Activated CD8-positive, alpha-beta memory T cell treated with anti-CD3 and anti-CD28 coated beads for 1 hour (primary cell): ENCODE data around the gene DIP2A.
A peak's percentile ranks its signal among the peaks of the same experiment; 100 is the strongest.
"Not testable (repeated sequence)": the region's sequence is repeated elsewhere in the genome, so short reads cannot be mapped to it uniquely, and the experiment has no call there.

Source experiments
- DNase-seq, 2 donors: peaks; one replicate each; pipeline ENCODE4 v3.0.0-alpha.2; 2020; ENCODE audit warnings: low read depth in 1 of 2; ENCODE audit errors: extremely low read depth in 1 of 2

Gene DIP2A

DNA sequence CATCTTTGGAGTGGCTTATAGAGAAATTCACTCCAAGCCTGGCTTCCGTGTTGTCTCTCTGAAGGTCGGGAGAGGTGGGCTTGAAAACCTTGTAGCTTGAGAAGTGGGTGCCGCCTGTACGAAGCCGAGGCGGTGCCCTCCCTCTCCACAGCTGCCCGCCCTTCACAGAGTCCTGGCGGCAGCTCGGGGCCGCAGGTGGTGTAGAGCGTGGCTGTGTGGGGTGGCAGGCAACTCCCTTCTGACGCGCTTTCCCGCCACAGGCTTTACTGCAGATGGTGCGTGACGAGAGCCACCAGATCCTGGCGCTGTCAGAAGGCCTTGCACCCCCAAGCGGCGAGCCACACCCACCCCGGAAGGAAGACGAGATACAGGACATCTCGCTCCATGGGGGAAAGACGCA is 33.1 kb upstream of the DIP2A start:
- DNase-seq = peak; percentile 52 to 59

DNA sequence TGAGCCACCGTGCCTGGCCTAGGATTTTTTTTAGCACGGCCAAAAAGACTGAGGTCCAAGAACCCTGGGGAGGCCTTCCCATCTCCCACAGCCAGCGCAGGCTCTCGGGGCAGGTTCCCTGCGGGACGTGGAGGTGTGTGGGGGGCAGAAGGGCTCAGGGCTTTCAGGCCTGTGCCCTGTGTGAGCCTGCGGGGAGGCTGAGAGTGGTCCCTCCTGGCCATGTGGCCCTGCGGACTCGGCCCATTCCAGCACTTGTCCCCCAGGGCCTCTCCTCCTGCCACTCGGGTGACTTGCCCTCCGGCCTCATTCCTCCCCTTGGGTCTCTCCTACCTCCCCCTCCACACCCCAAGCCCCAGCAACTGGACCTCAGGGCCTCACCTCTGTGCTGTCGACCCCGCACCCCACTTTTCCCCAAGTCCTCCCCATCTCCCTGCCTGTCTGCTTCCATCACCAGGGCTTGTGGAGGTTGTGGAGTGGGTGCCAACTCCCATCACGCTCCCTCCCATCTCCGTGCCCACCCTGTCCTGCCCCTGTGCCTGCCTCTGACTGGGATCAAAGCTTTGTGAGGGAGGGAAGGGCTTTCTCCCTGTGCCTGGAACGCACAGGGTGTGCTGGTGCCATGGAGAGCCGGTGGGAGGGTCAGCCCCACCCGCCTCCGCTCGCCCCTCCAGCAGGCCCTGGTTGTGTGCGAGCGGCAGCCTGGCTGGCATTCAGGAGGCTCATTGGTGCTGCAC is 32.2 kb upstream of the DIP2A start:
- no peak for DNase-seq

DNA sequence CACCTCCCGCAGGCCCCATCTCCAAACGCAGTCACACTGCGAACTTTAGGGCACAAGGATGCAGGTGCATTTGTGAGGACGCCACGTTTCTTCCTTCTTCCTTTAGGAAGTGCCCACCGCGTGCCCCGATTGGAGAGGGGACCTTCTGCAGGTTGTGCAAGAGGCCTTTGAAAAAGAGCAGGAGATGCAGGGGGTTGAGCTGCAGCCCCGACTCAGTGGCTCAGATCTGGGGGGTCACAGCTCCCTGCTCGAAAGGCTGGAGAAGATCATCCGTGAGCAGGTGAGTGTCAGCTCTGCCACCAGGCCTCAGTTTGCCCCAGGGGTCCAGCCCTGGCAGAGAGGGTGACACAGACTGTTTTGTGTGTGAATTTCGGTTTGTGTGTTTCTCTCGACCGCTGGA is 31.2 kb upstream of the DIP2A start:
- DNase-seq = no peak

DNA sequence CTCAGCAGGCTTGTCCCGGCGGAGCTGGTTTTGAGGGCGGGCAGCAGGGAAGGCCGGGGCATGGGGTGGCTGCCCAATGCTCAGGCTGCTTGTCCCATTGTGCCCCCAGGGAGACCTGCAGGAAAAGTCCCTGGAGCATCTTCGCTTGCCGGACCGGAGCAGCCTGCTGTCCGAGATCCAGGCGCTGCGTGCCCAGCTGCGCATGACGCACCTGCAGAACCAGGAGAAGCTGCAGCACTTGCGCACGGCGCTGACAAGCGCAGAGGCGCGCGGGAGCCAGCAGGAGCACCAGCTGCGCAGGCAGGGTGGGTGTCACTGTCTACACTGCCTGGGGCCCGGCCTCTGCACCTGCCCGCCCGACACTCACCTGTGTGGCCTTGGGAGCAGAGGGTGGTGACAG is 30.4 kb upstream of the DIP2A start:
- DNase-seq = no peak

DNA sequence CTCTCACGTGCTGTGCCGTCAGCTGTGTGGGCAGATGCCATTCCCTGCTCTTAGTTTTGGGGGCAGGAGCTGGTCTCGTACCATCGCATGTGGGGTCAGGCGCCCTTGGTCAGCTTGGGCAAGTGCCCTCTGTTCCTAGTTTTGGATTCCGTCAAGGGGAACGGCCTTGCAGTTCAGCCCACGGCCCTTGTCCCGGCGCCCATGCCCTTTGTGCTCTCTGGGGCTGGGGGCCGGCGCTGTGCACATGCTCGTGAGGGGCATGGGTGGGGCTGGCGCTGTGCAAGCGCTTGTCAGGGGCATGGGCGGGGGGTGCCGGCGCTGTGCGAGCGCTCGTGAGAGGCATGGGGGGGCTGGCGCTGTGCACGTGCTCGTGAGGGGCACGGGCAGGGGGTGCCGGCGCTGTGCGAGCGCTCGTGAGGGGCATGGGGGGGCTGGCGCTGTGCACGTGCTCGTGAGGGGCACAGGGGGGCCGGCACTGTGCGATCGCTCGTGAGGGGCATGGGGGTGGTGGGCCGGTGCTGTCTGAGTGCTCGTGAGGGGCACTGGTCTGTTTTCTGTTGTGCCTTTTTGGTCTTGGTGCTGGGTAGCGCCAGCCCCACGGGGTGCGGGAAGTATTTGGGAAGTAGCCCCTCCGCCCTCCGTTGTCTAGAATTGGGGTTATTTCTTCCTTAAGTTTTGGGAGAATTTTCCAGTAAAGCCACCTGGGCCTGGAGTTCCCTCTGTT is 29.5 kb upstream of the DIP2A start:
- no peak for DNase-seq

DNA sequence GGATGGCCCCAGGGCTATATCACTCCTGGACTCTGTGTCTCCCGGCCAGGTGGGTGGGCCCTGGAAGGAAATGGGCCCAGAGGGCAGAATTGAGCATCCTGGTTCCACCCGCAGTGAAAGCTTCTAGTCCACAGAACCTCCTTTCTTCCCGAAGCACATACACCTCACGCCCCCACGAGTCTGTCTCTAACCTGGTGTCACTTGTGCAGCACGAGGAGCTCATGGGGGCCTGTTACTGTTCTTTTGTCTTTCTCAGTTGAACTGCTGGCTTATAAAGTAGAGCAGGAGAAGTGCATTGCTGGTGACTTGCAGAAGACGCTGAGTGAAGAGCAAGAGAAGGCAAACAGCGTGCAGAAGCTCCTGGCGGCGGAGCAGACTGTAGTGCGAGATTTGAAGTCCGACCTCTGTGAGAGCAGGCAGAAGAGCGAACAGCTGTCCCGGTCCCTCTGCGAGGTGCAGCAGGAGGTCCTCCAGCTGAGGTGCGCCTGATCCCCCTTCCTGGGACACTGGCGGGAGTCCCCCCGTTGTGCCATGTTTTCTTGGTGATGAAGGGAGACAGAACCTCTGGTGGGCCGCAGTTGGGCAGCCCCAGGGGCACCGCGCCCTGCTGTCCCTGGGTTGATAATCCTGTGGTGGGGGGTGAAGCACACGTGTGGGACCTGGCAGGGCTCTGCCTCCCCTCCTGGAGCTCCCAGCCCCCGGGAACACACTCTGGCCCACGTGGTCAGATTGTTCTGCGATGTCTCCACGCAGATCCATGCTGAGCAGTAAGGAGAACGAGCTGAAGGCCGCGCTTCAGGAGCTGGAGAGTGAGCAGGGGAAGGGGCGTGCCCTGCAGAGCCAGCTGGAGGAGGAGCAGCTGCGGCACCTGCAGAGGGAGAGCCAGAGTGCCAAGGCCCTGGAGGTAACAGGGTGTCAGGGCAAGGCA is 28.7 kb upstream of the DIP2A start:
- DNase-seq = no peak

DNA sequence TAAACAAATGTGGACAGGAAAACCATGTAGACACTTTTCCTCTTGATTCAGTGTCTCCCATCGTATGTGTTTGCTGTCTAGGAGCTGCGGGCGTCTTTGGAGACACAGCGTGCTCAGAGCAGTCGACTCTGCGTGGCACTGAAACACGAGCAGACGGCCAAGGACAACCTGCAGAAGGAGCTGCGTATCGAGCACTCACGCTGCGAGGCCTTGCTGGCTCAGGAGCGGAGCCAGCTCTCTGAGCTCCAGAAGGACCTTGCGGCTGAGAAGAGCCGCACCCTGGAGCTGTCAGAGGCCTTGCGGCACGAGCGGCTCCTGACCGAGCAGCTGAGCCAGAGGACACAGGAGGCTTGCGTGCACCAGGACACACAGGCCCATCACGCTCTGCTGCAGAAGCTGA is 27.2 kb upstream of the DIP2A start:
- DNase-seq = no peak

DNA sequence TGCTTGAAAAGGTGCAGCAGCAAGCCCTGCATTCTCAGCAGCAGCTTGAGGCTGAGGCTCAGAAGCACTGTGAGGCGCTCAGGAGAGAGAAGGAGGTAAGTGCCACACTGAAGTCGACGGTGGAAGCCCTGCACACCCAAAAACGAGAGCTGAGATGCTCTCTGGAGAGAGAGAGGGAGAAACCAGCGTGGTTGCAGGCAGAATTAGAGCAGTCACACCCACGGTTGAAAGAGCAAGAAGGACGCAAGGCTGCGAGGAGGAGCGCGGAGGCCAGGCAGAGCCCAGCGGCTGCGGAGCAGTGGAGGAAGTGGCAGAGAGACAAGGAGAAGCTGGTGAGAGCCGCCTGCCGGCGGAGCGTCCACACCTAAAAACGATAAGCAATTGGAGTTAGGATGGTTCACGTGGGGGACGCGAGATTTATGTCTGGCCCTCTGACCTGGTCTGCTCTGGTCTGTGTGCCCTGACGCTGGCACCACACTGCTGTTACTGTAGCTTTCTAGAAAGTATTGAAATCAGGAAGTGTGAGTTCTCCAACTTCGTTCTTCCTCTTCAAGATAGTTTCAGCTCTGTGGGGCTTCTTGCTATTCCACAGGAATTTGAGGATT is 26.7 kb upstream of the DIP2A start:
- DNase-seq = no peak

DNA sequence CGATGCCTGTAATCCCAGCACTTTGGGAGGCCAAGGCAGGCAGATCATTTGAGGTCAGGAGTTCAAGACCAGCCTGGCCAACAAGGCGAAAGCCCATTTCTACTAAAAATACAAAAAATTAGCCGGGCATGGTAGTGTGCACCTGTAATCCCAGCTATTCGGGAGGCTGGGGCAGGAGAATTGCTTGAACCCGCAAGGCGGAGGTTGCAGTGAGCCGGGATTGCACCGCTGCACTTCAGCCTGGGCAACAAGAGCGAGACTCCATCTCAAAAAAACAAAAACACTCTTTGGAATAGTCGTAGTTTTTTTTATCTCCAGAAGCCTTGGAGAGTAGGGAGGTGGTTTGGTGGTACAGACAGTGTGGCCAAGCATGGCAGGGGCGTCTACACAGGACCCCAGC is 25.6 kb upstream of the DIP2A start:
- DNase-seq = not testable (repeated sequence)

DNA sequence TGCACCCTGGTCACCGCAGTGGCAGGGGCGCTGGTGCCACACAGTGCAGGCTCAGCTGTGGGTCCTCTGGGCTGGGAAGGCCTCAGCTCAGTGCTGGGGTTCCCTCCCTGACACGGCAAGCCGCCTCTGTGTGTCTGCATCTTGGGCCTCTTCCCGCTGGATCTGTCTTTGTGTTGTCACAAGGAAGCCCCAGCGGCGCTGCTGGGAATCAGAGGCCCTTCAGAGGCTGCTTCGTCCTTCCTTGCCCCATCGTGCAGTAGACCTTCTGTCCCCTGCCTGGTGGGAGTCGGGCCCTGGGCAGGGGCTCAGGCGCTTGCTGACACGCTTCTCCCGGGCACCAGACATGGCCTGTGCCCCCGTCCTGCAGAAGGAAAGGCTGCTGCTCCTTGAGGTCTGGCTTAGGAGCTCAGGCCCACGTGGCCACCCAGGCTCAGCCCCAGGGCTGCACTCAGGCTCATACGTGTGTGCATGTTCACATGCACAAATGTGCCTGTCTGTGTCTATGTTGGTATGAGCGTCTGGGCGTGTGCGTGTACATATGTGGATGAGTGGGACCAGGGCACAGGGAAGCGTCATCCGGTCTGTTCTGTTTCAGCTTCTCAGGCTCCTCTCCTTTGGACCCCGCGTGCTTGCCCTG is 24.3 kb upstream of the DIP2A start:
- DNase-seq = no peak

DNA sequence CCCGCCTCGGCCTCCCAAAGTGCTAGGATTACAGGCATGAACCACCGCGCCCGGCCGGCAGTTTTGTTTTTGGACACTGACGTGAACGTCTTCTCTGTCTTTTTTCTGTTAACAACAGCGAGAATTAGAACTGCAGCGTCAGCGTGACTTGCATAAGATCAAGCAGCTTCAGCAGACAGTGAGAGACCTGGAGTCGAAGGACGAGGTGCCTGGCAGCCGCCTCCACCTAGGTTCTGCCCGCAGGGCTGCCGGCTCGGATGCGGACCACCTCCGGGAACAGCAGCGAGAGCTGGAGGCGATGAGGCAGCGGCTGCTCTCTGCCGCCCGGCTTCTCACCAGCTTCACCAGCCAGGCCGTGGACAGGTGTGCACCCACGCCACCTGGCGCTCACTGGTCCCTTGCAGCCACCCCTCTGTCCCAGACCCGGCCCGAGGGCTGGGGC is 22.9 kb upstream of the DIP2A start:
- no peak for DNase-seq

DNA sequence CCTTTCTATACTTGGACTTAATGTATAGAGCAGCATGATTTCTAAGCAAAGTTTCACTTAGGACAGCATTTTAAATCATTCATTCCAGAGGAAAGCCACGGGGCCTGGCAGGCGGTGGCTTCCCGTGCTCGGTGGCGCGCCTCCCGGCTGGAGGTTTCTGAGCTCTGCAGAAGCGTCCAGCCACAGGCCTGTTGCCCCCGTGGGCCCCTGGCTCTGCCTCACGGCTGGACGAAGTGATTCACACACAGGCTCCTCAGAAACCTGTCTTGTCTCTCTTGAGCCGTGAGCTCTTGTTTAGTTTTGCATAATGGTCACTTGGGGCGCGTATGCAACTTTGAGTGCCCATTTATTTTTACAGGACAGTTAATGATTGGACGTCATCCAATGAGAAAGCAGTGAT is 22.1 kb upstream of the DIP2A start:
- DNase-seq = no peak

DNA sequence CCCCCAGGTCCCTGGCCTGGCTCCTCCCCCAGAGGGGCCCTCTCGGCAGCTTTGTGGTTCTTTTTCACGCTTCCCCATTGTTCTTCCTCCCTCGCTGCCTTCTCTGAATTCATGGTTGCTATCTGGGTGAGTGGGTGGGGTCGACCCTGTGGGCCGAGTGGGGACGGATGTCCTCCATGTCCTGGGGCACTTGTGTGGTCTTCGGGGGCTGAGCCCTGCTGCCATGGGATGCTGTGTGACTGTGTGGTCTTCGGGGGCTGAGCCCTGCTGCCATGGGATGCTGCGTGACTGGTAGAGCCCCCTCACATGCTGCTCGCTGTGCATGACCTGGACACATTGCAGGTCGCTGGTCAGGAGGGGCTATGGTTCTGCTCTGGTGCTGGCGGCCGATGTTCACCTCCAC is 21.6 kb upstream of the DIP2A start:
- DNase-seq = no peak

DNA sequence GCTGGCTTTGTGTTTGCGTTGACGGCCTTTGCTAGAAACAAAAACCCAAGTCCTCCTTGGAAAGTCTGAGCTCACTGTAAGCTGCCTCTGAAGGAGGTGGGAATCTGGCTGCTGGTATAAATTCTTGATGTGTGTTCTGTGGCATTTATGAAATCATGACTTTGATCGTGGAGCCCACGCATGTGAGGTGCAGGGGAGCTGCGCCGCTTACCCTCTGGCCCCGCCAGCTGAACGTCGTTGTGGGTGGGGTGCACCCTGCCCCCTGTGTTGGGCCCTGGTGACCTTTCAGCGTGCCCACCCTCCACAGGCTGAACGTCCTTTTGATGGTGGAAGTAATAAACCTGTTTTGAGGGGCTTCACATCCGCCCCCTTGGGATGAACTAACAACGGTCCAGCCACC is 21.2 kb upstream of the DIP2A start:
- DNase-seq = no peak

DNA sequence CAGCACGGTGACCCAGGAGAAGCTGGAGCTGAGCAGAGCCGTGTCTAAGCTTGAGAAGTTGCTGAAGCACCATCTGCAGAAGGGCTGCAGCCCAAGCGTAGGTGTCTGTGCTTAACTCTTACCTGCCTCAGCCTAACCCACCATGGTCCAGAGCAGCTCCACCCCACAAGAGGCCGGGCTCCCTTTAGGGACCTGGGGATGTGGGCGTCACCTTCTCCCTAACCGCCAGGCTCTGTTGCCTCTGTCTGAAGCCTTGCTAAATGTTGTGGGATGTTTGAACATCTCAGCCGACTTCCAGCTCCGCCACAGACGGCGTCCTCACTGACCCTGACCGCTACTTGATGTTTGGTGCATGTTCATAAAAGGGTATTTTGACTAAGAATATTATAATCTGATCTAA is 20.4 kb upstream of the DIP2A start:
- no peak for DNase-seq

DNA sequence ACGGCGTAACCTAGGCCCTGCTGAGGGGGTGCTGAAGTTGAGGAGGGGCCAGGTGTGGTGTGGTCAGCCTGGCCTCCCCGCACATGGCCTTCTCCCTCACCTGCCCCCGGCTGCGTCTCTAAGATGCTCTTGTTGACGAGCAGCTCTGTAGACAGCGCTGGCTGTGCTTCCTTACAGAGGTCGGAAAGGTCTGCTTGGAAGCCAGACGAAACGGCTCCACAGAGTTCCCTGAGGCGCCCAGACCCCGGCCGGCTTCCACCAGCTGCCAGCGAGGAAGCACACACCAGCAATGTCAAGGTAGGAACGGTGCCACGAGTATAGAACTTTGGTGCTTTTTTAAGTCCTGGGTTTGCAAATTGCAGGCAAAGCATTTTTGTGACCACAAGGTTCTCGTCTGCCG is 18.8 kb upstream of the DIP2A start:
- no peak for DNase-seq

DNA sequence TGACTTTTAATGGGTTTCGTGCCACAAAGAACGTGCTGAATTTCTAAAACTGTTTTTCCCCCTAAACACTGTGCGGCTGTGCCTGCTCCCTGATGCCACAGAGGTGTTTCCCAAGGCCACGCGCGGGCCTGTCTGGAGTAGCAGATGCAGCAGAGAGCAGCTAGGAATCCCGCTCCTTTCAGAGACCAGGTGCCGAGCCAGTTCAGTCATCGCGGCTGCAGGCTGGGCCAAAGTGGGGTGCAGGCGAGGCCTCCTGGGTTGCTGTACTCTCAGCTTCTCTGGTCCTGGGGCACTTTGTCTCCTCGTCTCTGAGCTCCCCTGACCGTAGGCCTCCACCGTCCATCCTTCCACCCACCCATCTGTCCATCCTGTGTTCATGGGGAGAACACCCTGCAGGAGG is 17.4 kb upstream of the DIP2A start:
- DNase-seq = no peak

DNA sequence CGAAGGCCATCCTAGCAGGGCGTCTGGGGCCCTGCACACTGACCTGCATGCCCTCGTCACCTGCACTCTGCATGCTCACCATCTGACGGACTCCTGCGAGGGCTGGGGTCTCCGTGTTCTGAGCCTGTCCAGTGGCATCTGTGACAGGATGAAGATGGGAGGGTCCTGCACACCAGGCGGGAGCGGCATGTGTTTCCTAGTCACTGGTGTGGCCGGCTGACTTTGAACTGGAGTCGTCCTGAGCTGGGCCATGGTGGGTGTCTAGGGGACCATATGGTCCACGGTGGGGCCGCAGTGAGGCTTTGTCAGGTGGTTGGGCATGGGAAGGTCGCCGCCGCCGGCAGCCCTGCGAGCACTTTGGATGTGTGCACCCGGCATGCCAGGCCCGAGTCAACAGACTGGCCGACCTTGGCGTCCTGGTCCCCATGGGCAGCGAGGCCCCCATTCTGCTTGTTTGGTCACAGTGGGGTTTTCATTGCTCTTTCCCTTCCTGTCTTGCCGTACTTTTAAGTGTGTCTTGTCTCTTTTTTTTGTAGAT is 16.7 kb upstream of the DIP2A start:
- DNase-seq = no peak

DNA sequence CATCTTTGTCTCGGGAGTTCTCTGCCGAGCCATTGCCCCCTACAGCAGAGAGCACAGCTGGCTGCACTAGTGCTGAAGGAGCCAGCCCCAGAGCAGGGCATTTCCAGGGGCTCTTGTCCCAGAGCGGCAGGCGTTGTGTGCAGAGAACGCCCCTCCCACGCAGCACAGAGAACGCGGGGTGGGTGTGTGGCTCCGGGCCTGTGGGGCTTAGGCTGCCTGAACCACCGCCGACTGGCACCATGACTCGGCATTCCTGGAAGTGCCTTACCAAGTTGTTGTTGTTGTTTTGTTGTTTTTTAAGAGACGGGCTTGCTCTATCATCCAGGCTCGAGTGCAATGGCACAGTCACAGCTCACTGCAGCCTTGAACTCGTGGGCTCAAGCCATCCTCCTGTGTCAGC is 15.8 kb upstream of the DIP2A start:
- no peak for DNase-seq

DNA sequence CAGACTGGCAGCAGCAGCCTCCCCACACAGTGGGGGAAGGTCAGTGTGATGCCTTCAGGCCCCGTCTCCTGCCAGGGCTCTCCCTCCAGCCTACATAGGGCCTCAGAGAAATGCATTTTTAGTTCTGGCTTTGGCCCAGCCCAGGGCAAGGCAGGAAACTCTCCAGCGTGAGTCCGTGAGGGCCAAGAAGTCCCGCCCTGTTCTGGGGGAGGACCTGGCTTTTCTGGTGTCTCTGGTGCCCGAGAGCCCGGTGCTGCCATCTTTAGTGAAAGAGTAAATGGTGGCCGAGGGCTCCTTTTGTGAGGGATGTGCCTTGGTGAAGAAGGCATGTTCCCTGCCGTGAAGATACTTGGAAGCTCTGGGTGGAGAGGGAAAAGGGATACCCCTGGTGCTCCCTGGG is 14.8 kb upstream of the DIP2A start:
- no peak for DNase-seq
